Measurements from ENCODE around the gene ASTN1.

The ASTN1 gene

DNA sequence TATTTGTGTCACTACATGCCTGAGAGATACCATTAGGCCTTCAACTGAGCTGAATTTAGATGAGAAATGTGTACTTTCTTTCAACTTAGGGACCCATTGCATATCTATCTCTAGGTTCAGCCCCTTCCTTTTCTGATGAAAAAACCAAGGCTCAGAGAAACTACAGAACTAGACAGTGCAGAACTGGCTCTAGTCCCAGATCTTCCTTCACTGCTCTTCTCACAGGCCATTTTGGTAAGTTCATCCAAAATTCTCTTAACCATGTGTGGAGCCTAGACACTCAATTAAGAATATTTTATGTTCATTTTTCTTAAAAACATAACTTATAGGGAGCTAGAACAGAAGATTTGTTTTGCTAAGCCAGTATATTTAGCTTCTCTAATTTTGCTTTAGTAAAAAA, 128.9 kb downstream of the ASTN1 start:
- DNase-seq (ENCODE audit: low read depth) = no peak

DNA sequence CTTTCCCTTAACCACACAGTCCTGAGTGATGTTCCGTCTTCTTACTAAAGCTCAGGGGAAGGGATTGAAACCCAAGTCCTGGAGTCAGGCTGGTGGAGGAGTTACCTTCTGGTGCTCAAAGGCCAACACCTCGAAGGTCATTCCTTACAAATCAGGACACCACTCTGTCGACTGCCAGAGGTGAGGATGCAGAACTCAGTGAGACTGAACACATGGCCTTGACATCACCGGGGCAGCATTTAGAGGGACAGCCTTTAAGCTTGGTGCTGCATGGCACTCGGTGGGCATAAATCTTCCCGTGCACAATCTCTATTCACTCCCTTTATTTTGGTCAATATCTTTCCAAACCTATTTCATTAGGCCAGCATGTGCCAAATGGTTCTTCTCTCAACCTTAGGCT, 130.9 kb downstream of the ASTN1 start:
- no peak for DNase-seq (ENCODE audit: low read depth)

DNA sequence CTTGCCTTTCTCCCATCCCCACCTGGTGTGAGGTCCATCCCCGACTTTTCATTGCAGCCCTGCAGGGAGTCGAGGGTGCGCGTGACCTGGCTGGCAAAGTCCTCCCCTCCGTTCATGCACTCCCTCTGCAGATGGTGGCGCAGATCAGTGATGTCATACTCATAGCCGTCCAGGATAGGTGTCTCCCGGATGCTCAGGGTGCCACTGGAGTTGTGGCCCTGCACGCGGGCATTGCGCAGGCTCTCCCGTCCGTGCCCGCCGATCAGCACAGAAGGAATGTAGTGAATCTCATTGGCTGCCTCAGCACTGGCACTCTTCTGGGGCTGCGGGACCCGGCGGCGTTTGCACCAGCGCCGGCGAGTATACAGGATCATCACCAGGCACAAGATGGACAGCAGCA, 132.1 kb downstream of the ASTN1 start:
- no peak for DNase-seq (ENCODE audit: low read depth)

DNA sequence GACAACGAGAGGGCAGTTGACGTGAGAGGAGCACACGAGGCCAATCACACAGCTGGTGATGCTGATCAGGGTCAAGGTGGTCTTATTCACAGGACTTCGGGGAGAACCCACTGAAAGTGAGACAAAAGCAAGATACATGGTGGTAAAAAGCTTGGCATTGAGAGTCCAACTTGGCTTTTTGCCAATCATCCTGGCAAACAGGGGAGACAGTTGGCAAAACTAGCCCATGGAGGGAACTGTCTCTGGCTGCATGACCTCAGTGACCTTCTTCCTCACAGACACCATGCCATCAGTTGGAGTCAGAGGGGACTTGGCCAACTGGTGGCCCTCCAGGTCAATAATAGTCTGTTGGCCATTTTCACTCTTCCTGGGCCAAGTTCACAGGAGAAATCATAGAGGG, 139.9 kb downstream of the ASTN1 start:
- no peak for DNase-seq (ENCODE audit: low read depth)

DNA sequence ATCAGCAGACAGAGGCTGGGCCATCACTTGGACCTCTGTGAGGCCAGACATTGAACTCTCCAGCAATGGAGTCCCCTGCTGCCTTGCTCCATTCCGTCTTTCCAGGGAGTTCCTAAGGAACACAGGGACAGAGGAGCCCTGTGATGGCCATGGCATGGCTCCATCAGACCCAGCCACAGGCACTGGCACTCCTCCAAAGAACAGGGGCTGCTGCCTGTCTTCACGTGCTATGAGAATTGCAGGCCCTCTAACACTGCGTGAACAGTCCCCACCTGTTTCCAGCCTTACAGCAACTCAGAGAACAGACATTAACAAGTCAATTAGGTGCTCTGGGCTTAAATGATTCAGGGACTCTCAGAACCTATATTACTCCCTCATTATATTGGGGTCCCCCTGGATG, 140.8 kb downstream of the ASTN1 start:
- no peak for DNase-seq (ENCODE audit: low read depth)

DNA sequence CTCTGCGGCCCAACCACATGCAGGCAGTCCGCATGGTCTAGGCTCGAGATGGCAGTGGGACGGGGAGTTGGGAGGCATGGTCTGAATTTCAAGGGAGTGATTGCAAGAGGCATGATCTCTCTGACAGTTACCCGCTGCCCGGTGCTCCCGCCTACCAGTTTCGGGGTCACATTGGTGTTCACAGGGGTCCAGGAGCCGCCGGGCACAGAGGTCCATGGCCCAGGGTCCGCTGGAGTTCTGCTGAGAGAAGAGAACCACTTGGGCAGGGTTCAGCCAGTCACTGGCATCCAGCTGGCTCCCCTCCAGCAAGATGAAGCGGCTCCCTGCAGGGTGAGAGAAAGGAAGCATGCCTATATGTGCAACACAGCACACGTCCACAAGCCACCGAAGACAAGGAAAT, 141.3 kb downstream of the ASTN1 start:
- no peak for DNase-seq (ENCODE audit: low read depth)

DNA sequence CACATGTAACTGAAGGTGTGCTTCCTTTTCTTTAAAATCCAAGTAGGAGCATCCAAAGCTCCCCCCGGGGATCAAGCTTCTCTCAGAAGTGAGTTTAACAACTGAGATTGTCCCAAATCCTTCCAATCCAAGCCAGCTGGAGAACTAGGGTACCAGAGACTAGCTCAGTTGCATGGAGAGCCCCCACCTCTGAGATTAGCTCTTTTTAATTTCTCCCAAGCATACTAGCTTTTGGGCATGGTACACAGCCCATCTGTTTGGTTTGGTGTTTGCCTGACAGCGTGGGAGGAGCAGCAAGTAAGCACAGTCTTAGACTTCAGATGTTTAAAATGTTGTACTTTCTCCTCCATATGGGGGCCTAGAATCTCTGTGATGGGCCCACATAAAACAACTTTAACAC, 142.8 kb downstream of the ASTN1 start:
- DNase-seq (ENCODE audit: low read depth) = no peak

DNA sequence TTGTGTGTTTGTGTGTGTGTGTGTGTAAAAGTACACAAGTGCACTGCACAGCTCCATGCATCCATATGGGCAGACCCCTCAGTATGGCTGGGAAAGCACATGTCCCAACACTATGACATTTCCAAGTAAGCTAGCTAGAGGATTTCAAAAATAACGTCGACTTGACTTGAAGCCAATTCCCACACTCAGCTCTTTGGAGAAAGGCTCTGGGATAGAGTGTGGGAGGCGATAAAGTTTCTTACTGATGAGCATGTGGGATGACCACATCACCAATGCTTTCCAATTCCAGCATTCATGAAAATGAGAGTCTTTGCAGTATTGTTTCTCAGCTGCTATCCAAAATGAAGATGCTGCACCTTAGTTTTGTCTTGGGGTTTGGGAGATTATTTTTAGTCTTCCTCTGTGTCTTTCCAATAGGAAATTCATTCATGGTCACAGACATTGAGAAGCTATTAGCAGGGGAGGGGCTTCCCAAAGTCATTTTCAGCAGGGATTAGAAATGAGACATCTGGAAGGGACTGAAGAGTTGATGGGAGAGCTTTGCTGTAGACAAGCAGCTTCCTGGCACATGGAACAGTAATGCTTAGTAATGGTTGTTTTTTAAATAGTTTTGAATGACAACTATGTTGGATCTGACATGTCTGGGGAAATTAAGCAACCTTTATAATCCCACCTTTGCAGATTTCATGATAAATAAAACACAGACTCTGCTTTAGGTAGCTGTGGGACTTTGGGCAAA, 143.5 kb downstream of the ASTN1 start:
- no peak for DNase-seq (ENCODE audit: low read depth)

DNA sequence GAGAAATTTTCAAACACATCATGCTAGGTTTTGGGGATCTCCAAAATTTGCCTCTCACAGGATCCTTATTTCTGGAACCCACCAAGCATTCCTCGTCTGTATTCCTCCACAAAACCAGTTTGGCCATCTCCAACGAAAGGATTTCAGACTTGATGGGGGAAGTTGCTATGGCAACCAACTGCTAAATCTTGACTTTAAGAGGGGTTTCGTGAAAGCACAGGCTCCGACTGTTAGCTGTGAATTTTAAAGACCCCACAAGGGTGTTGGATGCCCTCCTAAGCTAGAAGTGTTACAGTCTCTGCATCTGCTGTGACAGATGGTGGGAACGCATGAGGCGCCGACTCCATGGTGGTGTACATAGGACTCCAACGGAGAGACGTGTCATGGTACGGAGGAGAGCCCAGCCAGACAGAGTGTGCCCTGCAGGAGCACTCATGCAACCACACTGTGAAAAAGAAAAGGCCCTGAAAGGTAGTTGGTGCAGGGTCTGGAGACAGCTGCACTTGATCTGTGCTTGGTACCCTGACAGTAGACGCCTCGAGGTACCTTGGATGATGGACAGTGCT, 147.1 kb downstream of the ASTN1 start:
- DNase-seq (ENCODE audit: low read depth) = no peak

DNA sequence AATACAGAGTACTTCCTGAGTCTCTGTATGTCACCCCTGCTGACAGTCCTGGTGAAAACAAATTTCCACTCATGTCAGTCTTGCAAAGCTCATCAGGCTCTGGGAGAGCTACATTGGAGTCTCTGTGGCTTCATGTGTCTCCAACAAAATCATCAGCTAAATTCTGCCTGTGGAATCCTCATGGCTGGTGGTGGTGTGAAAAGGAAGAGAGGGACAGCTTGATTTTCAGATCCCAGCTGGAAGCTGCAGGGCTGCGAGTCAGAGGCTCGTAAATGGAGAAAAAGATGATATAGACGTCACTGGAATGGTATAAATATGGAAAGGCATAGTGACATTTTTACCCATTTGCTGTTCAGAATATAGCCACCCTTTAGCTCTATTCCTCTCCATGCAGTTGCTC, 150.2 kb downstream of the ASTN1 start:
- DNase-seq (ENCODE audit: low read depth) = no peak

DNA sequence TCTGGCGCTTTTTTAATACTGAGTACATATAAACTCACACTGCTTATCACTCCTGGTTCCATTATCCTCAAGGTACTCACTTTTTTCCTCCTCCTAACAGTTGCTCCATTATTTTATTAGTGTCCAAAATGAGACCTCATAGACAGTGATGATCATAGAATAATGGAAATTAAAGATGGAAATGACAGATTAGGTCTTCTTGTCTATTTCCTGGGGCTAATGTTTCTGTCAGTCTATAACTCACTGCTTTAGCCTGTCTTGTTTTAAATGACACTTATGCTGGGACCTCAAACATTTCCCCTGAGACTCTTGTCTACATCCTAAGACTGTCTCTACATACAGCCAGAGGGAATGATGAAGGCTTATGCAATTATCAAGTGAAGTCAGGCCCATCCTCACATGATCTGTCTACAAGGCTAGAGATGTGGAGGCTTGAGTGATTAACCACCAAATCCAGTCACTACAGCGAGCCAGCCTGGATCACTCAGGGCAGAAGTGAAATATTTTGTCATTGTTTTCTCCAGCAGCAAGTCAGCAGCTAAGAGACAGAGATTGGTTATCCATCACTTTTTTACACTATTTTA, 152.1 kb downstream of the ASTN1 start:
- no peak for DNase-seq (ENCODE audit: low read depth)

DNA sequence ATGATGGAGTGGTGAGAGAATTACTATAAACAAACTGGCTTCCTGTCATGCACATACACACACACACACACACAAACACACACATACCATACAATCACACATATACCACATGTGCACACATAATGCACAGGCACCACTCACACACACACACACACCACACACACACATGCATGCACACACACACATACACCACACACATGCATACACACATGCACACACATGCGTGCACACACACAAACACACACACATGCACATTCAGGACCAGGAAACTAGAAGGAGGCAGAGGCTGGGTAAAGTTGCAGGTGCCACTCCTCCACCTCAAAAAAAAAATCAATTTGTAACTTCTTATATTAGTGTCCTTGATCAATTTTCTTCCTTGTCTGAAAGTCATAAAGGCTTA, 153.0 kb downstream of the ASTN1 start:
- DNase-seq (ENCODE audit: low read depth) = no peak

DNA sequence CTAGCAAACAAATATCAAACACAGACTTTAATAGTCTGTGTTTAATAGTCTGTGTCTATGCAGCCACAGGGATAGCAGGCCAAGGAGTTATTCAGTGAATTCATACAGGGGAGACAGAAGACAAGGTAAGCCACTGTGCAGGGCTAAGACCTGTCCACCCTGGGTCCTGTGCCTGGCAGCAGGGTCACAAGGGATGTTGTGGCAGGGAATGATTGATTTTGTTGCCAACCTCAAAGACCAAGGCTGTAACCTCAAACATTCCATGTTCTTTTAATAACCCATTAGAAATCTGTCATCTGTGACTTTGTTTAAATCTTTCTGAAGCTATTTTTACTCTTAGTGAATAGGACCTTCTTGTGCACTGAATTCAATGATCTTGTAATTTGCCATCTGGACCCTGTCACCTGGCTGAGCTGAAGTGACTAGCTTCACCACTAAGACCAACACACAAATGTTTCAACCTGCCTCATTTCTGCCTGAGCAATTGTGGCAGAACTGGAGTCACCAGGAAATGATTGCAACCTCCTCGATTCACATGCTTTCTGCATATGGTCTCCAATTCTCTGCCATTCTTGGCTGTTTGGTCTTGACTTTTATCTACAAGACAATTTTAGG, 154.2 kb downstream of the ASTN1 start:
- no peak for DNase-seq (ENCODE audit: low read depth)

DNA sequence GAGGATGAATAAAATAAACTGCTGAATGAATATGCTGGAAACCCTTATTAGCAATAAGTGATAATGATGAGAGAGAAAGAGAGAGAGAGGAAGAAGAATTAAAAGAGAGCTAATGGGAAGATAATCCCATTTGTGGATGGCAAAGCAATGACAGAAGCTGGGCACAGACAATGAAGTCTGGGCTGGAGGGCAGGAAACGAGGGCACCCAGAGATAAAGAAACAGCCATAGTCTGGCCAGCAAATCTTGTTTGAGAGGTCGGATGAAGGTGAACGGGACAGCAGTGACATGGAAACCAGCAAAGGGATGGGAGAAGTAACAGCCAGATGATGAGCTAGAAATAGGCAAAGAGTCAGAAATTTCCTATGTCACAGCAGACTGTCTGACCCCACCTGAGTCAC, 155.9 kb downstream of the ASTN1 start:
- DNase-seq (ENCODE audit: low read depth) = no peak

DNA sequence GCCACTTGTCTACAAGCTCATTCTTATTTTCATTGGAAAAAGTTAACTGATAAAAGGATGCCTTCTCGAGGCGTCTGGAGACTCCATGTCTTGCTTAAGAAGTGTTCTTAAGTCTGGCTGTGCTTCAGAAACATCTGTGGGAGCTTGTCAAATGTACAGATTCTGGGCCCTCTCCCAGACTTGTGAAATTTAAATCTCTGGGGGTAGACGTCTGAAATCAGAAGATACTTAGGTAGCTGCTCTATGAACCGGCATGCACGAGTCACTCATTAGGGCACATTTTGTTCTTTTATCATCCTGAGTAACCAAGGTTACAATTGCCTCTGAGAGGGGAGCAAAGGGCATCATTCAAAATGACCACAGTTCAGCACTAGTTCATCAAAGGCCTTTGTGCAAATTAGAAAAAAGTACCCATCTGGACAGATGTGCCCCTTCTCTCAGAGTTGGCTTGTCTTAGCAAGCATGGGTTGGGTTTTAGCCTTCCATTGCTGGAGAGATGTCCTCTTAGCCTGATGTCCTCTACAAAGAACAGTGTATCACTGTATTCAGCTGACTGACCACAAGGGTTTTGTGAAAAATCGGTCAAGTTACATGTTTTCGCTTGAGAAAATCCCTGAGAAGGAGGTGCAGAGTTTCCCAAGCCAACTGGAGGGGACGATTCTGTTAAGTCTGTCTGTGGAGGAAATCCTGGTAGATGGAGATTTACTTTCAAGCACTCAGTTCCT, 156.9 kb downstream of the ASTN1 start:
- no peak for DNase-seq (ENCODE audit: low read depth)

DNA sequence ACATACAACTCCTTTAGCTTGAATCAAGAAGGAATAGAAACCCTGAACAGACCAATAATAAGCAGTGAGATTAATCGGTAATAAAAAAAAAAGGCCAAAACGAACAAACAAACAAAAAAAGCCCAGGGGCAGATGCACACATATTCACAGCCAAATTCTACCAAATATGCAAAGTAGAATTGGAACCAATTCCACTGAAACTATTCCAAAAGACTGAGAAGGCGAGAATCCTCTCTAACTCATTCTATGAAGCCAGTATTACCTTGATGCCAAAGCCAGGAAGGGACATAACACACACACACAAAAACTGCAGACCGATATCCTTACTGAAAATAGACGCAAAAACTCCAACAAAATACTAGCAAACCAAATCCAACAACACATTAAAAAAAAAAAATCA, 161.6 kb downstream of the ASTN1 start:
- no peak for DNase-seq (ENCODE audit: low read depth)

DNA sequence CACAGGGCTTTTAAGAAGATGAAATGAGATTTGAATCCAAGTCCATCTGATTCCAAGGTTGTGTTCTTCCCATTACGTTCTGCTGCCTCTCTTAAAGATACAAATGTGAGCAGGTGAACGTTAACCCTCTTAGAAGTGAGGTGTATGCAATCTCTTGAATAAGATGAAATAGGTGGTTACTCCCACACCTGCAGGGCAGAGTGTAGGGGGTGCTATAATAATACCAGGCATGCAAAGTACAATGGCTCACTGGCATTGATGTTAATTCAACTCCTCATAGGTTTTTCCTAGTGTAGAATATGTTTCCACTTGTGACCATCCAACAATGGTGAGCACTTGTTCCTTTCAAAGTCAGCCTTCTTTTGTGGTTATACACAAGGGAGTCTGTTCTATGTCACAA, 163.0 kb downstream of the ASTN1 start:
- DNase-seq (ENCODE audit: low read depth) = no peak

DNA sequence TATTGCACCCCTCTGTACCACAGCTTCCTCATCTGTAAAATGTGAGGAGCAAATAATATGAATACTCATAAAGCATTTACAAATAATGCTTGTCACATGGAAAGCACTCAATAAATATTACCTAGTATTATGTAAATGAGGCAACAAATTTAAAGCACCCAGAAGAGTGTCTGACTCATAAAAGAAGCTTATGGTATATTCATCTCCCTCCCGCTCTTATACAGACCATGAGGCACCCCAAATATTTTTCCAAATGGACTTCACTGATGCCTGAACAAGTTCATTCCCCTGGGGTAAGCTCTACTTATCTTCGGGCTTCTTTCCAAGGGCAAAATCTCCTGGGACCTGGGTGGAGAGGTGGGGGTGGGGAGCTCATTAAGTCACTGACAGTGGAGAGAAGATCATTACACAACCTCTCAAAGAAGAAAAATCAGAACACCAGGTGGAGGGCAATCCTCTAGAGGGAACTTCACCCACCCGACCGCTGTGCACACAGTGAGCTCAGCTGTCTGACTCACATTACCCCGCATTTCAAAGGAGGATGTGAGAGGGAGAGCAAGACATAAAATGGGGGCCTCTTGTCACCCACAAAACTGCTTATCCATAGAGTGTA, 166.2 kb downstream of the ASTN1 start:
- DNase-seq (ENCODE audit: low read depth) = no peak

DNA sequence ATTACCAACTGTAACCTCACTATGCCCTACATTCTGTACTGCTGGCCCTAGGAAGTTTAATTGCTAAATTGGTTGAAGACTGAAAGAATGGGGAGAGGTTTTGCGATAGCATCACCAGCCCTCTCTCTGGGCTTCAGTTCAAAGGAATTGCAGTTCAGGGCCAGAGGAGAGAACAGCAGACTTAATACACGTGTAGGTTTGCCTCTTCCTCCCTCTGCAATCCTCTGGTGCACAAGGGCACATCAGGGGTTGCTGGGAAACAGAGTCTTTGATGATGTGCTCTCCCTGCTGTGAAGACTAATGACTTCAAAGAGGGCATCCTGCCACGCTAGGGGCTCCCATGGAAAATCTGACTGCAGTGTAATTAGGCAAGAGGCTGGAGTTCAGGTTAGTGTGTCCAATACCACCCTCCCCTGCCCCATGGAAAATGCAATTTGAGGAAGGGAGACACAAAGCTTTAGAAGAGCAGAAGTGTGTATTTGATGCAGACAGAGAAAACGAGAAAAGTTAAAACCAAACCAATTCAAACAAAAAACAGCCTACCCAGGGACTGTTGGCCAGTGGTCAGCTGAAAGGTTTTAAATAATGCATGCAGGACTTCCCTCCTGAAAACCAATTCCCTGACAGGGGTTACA, 167.9 kb downstream of the ASTN1 start:
- no peak for DNase-seq (ENCODE audit: low read depth)

DNA sequence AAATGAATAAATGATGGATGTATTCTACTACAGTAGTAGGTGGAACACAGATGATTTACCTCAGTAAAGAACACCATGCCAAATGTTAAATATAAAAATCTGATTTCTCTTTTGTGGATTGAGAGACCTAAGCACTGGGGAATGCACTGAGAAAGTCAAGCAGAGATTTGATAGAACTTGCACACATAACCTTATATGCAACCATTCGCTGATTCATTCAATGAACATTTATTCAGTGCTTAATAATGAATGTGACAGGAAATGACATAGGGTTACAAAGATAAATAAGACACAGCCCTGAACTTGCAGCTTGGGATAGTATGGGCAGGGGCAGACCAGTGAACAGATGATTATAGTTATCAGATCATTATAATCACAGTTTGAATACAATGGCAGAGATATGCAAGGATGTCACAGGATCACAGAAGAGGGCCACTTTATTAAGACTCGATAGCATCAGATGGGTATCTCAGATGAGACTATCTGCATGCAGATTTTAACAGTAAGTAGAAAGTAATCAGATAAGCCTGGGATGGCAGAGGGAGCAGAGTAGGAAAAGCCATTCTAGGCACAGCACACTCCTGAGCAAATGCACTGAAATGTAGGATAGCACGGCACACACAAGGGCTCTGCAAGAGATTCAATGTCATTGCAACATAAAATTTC, 169.4 kb downstream of the ASTN1 start:
- no peak for DNase-seq (ENCODE audit: low read depth)

DNA sequence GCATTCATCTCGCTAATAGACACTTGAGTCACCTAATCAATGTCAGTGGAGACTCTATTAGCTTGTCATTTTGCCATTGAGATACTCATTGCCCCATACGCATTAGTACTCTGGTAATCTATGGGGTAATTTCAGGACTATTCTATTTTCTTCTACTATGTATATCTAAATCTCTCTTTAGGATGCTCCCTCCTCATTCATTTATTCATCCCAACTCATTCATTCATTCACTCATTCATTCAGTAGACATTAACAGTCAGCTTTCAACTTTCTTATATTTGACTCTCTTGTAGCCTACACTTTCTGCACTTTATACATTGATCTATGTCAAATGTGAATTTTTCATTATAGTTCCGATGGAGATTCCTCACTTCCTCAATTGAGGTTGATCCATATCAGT, 170.9 kb downstream of the ASTN1 start:
- DNase-seq (ENCODE audit: low read depth) = no peak
